LNCAP (cell line): ENCODE measurements around the gene COL23A1.

ENCODE experiments used
- TF ChIP-seq, protein P1 (sequence below): fragments of 450-650 bp; IDR thresholded peaks from 2 replicates; pipeline ENCODE4 v1.5.1; 2017; ENCODE audit warnings: mild to moderate bottlenecking

Gene COL23A1

DNA sequence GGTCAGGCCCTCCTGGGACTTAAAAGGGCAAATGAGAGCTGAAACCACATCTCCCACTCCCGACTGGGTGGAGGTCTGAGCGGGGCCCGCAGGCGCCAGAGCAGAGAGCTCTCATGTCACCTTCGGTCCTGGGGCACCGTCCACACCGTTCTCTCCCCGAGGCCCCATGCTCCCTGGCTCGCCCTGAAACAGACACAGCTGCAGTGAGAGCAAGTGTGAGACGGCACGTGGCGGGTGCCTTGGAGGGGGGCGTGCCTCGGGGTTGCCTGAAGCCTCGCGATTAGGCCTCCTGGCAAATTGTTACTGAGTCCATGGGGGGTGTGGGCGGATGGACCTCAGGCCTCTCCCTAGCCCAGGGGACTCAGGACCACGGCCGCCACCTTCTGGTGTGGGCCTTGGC, 333.4 kb downstream of the COL23A1 start:
- TF ChIP-seq, protein P1, sequence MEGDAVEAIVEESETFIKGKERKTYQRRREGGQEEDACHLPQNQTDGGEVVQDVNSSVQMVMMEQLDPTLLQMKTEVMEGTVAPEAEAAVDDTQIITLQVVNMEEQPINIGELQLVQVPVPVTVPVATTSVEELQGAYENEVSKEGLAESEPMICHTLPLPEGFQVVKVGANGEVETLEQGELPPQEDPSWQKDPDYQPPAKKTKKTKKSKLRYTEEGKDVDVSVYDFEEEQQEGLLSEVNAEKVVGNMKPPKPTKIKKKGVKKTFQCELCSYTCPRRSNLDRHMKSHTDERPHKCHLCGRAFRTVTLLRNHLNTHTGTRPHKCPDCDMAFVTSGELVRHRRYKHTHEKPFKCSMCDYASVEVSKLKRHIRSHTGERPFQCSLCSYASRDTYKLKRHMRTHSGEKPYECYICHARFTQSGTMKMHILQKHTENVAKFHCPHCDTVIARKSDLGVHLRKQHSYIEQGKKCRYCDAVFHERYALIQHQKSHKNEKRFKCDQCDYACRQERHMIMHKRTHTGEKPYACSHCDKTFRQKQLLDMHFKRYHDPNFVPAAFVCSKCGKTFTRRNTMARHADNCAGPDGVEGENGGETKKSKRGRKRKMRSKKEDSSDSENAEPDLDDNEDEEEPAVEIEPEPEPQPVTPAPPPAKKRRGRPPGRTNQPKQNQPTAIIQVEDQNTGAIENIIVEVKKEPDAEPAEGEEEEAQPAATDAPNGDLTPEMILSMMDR = no peak

DNA sequence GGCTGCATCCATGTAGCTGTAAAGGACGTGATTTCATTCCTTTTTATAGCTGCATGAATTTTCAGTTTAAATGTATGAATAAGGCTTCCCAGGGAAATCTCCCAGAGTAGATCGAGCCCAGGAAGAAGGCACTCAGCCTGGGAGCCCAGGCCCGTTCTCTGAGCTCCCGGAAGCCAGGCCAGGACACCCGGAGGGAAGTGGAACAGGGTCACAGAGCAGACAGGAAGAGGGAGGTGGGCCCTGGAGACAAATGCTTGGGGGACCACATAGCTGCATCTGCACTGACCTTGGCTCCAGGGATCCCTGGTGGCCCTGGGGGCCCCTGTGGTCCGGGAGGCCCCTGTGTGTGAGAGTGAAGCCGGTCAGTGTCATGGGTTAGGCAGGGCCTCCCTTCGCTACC, 337.9 kb downstream of the COL23A1 start:
- TF ChIP-seq, protein P1 = no peak

DNA sequence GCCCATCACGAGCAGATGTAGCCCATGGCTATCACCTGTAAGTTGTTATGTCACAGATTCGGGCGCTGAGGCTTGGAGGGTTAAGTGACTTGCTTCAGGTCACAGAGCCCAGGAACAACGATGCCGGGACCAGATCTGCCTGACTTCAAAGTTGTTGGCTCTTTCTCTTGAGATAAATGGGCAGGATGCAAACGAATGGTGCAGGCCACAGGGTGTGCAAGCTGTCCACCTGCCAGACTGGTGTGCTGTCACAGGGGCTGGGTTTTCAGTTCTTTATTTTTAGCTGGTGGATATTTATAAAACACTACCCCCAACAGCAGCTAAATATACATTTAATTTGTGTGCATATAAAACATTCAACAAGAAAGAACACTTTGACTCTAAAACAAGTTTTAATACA, 339.9 kb downstream of the COL23A1 start:
- TF ChIP-seq, protein P1 = no peak

DNA sequence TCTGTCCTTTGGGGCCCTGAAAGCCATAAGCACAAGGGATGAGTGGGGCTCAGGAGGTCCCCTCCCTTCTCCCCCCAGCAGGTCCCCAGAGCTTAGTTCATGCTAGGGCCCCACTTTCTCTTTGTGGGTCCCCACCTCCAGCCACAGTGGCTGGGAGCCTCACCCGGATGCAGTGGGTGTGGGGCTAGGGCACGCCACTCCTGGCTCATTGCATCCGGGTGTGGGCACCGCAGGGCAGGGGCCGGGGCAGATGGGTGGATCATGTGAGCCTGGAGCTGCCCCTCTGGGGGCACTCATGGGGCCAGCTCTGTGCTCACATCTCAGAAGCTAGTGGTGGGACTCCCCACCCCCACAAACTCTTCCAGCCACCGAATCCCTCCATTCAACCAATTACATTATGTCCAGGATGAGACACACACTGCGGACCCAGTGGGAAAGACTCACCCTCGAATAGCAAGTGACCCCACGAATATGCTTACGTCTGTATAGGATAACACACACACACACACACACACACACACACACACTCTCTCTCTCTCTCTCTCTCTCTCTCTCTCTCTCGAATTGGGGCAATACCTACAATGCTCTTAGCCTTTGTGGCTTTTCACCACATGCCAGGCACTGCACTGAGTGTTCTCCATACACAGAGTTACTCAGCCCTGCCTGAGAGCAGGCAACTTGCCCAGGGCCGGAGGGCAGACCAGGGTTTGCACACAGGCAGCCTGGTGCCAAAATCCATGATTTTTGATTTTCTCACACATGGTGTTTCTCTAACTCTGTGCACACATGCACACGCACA, 340.8 kb downstream of the COL23A1 start:
- TF ChIP-seq, protein P1 = no peak

DNA sequence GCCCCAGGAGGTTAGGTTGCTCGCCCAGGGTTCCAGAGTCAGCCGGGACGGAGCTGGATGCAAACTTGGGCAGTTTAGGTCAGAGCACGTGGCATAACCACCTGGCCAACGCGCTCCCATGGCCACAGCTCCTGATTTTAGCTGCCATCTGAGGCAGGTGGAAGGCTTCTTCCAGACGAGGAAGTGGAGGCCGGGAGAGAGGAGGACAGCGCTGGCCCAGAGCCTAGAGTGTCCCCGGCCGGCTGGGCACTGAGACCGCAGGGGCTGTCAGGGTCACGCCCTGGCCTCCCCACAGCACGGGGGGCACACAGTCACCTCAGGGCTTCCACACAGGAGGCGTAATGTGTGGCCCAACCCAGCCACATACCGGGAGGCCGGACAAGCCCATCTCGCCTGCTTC, 341.4 kb downstream of the COL23A1 start:
- TF ChIP-seq, protein P1 = no peak

DNA sequence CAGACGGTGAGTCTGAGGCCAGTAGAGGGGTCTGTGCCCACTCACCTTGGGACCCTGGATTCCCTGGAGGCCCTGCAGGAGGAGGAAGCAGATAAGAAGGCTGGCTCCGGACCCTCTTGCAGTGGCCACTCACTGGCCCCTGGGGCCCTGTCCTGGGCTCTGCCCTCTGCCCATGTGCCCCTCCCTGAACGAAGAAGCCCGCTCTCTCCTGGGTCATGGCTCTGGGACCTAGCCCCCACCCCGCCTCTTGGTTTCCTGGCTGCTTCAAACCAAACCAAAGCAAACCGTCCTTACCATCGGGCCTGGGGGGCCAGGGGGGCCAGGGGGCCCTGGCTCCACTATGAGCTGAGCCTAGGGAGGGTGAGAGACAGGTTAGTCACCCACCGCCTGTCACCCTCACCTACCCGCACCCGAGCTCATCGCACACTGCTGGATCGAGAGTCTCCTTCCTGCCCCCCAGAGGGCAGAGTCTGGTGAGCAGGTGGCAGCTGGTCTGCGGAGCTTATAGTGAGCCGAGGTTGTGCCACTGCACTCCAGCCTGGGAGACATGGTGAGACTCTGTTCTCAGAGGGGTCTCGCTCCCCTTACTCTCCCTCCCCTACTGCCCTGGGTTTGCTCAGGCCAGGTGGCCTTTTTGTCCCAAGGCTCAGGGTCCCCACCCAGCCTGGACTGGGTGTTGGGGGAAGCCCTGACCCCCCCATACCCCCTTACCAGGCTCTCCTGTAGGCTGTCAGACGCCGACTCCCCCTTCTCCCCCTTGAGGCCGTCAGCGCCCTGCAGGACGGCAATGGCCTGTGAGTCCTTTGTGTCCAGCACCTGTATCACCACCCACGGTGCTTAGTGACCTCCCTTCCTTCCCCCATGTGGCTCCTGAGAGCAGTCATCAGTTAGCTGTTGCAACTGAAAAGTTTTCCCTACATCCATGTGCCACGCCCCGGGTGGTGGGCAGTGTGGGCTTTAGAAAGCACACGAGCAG, 342.4 kb downstream of the COL23A1 start:
- TF ChIP-seq, protein P1 = no peak

DNA sequence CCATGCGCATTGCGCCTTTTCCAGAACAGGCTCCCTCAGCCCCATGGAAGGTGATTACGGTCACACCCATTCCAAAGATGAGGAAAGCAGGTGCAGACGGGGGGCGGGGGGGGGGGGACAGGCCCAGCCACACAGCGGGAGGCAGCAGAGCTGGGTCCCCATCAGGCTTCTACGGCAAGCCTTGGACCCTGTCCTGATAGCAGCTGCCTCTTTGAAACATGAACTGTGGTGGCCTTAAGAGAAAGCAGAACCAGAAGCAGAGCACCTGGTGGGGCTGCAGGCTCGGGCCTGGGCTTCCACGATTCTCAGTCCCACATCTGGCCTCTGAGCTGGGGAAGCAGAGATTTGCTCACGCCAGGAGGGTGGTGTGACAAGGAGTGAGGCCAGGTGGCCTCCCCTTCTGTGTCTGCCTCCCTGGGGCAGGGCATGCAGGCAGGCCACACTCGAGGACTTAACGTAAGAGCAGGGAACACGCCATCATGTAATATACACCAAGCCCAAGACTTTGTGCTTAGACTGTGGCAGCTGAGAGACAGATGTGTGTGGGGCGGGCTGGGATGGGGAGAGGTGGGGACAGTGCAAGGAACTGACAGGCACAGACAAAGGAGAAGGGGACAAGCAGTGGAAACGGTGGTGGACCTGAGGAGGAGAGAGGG, 343.4 kb downstream of the COL23A1 start:
- TF ChIP-seq, protein P1 = no peak
